Liver (tissue), 3 donors: ENCODE measurements around the gene TRUB1.

Source experiments
- ATF3 ChIP-seq: IDR thresholded peaks from 2 replicates; pipeline ENCODE4 v1.6.1; 2016; ENCODE audit warnings: antibody characterized with exemption
- HNF4A ChIP-seq, 2 donors: conservative IDR thresholded peaks; 2 replicates each; pipeline ENCODE4 v1.6.1; 2016; ENCODE audit warnings: antibody characterized with exemption in 2 of 2, mild to moderate bottlenecking in 2 of 2
- JUND ChIP-seq, 2 donors: IDR thresholded peaks; 2 replicates each; pipeline ENCODE4 v1.6.1; 2016; ENCODE audit warnings: antibody characterized with exemption in 2 of 2
- MAX ChIP-seq: IDR thresholded peaks from 2 replicates; pipeline ENCODE4 v1.6.1; 2016; ENCODE audit warnings: antibody characterized with exemption
- RAD21 ChIP-seq, 2 donors: IDR thresholded peaks; 2 replicates each; pipeline ENCODE4 v1.6.1; 2016; ENCODE audit warnings: antibody characterized with exemption in 2 of 2, mild to moderate bottlenecking in 2 of 2
- RXRA ChIP-seq, 2 donors: IDR thresholded peaks; 2 replicates each; pipeline ENCODE4 v1.6.1; 2017 to 2018; ENCODE audit warnings: antibody characterized with exemption in 2 of 2, mild to moderate bottlenecking in 1 of 2
- SP1 ChIP-seq: IDR thresholded peaks from 2 replicates; pipeline ENCODE4 v1.6.1; 2018; ENCODE audit warnings: antibody characterized with exemption, mild to moderate bottlenecking
- TAF1 ChIP-seq: conservative IDR thresholded peaks from 2 replicates; pipeline ENCODE4 v1.6.1; 2016; ENCODE audit warnings: antibody characterized with exemption, mild to moderate bottlenecking
- YY1 ChIP-seq: IDR thresholded peaks from 2 replicates; pipeline ENCODE4 v1.6.1; 2016; ENCODE audit warnings: antibody characterized with exemption, mild to moderate bottlenecking
- ZBTB33 ChIP-seq: IDR thresholded peaks from 2 replicates; pipeline ENCODE4 v1.6.1; 2016; ENCODE audit warnings: antibody characterized with exemption
- TF ChIP-seq, protein P1 (sequence below): fragments of 150-350 bp; IDR thresholded peaks from 2 replicates; pipeline ENCODE4 v1.5.1; 2017; ENCODE audit warnings: improper control_type of control experiment, low read depth, low read length; ENCODE audit not compliant: missing input control
- TF ChIP-seq, protein P2 (sequence below): IDR thresholded peaks from 2 replicates; pipeline ENCODE4 v1.6.1; 2016; ENCODE audit warnings: antibody characterized with exemption, mild to moderate bottlenecking
- donor health status: healthy.
- donor health status: healthy.

DNA sequence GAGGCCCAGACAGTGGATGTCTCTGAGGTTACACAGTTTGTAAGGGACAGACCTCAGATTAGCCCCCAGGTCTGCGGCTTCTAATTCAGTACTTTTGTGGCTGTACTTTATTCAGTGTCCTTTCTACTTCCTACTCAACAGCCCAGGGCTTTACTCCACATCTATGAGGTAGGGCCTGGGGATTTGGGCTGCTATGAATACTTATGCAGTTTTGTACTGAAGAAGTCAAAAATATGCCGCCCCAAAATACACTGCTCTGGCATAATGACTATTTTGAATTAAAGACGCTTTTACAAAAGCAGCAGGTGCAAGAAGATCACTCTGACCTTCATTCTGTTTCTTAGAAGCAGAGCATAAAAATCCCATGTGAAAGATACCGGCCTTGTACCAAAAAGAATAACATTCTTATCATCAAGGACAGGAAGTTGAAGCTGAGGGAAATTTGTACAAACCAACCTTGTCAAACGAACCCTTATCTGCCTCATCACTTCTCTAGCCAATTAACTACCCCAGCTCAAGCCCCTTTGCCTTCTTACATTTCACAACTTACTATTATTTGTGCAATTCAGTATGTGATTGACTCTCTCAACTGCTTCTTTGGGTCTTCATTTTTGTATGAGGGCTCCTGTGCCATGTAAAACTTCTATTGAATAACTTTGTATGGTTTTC, 26.1 kb upstream of the TRUB1 start:
- TF ChIP-seq, protein P1, sequence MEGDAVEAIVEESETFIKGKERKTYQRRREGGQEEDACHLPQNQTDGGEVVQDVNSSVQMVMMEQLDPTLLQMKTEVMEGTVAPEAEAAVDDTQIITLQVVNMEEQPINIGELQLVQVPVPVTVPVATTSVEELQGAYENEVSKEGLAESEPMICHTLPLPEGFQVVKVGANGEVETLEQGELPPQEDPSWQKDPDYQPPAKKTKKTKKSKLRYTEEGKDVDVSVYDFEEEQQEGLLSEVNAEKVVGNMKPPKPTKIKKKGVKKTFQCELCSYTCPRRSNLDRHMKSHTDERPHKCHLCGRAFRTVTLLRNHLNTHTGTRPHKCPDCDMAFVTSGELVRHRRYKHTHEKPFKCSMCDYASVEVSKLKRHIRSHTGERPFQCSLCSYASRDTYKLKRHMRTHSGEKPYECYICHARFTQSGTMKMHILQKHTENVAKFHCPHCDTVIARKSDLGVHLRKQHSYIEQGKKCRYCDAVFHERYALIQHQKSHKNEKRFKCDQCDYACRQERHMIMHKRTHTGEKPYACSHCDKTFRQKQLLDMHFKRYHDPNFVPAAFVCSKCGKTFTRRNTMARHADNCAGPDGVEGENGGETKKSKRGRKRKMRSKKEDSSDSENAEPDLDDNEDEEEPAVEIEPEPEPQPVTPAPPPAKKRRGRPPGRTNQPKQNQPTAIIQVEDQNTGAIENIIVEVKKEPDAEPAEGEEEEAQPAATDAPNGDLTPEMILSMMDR: no peak
- TF ChIP-seq MAX (no peak), RAD21 (IDR thresholded peaks at IDR 0.05) (no peak), TAF1 (no peak), SP1 (no peak), ATF3 (no peak), HNF4A (conservative IDR thresholded peaks at IDR 0.05) (no peak), JUND (IDR thresholded peaks at IDR 0.05) (no peak), RXRA (IDR thresholded peaks at IDR 0.05) (no peak), ZBTB33 (no peak), YY1 (no peak)
- TF ChIP-seq, protein P2, sequence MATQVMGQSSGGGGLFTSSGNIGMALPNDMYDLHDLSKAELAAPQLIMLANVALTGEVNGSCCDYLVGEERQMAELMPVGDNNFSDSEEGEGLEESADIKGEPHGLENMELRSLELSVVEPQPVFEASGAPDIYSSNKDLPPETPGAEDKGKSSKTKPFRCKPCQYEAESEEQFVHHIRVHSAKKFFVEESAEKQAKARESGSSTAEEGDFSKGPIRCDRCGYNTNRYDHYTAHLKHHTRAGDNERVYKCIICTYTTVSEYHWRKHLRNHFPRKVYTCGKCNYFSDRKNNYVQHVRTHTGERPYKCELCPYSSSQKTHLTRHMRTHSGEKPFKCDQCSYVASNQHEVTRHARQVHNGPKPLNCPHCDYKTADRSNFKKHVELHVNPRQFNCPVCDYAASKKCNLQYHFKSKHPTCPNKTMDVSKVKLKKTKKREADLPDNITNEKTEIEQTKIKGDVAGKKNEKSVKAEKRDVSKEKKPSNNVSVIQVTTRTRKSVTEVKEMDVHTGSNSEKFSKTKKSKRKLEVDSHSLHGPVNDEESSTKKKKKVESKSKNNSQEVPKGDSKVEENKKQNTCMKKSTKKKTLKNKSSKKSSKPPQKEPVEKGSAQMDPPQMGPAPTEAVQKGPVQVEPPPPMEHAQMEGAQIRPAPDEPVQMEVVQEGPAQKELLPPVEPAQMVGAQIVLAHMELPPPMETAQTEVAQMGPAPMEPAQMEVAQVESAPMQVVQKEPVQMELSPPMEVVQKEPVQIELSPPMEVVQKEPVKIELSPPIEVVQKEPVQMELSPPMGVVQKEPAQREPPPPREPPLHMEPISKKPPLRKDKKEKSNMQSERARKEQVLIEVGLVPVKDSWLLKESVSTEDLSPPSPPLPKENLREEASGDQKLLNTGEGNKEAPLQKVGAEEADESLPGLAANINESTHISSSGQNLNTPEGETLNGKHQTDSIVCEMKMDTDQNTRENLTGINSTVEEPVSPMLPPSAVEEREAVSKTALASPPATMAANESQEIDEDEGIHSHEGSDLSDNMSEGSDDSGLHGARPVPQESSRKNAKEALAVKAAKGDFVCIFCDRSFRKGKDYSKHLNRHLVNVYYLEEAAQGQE: no peak
